ENCODE results near the gene MRTFB. TPM values are rescaled to one million over a fixed set of nuclear protein-coding genes. Genes with fewer than 3 reads are reported as not detected.

The MRTFB gene
- total and polyA plus RNA-seq, 2 experiments from 2014 or later: 13.9 to 22.2 TPM

GRCh38 chr16:14072360-14072759 is 1.2 kb downstream of the MRTFB start:
- Mint-ChIP-seq H3K9me3 (no peaks in the 10 kb centered on the region), H3K4me1 (peaks cover 22% of the 10 kb centered on the region), H3K27me3 (ENCODE audit: insufficient read depth, low read depth, poor library complexity) (peaks cover 7% of the 10 kb centered on the region), H3K27ac (no peak overlapping the region), H3K4me3 (peak overlapping the region; percentile 87), H3K36me3 (ENCODE audit: low read depth) (no peaks in the 10 kb centered on the region)
- Histone ChIP-seq H2AFZ (no peak overlapping the region), H3K9me2 (ENCODE audit: insufficient read depth) (no peaks in the 10 kb centered on the region), H3K27ac (ENCODE audit: low read depth) (no peak overlapping the region), H3K4me3 (peak overlapping the region; percentile 95), H3K4me1 (ENCODE audit: insufficient read depth) (peaks cover 14% of the 10 kb centered on the region), H3K4me2 (peak overlapping the region; percentile 98), H4K20me1 (replicated peaks; ENCODE audit: insufficient read depth) (peaks cover 22% of the 10 kb centered on the region), H3F3A (replicated peaks; ENCODE audit: low read depth) (0 out of 2 replicates have a peak, but pooled peaks cover 7% of the 10 kb centered on the region), H3K79me2 (replicated peaks; ENCODE audit: insufficient read depth) (peaks cover 57% of the 10 kb centered on the region), H3K36me3 (ENCODE audit: insufficient read depth) (no peaks in the 10 kb centered on the region), H3K27me3 (ENCODE audit: insufficient read depth) (no peaks in the 10 kb centered on the region)
- DNase-seq (ENCODE audit: low spot score) (no peak), ATAC-seq (no peak)
- TF ChIP-seq JUNB (IDR thresholded peaks at IDR 0.05; ENCODE audit: unreplicated experiment): no peak
- TF ChIP-seq EZH2 (IDR thresholded peaks at IDR 0.05; ENCODE audit: low read depth, unreplicated experiment): no peak
- TF ChIP-seq REST (IDR thresholded peaks at IDR 0.05; ENCODE audit: unreplicated experiment): no peak
- no peak for TF ChIP-seq ETS1 (IDR thresholded peaks at IDR 0.05)

- Histone ChIP-seq H2AFZ (no peak overlapping the region), H3K9me2 (ENCODE audit: insufficient read depth) (no peaks in the 10 kb centered on the region), H3K27ac (ENCODE audit: low read depth) (no peak overlapping the region), H3K4me1 (ENCODE audit: insufficient read depth) (peaks cover 14% of the 10 kb centered on the region), H3K36me3 (ENCODE audit: insufficient read depth) (no peaks in the 10 kb centered on the region; the same call in 1 of the 2 replicates), H4K20me1 (replicated peaks; ENCODE audit: insufficient read depth) (peaks cover 26% of the 10 kb centered on the region), H3K79me2 (replicated peaks; ENCODE audit: insufficient read depth) (peaks cover 77% of the 10 kb centered on the region), H3F3A (replicated peaks; ENCODE audit: low read depth) (0 out of 2 replicates have a peak, but pooled peaks cover 7% of the 10 kb centered on the region), H3K4me3 (no peak overlapping the region), H3K4me2 (no peak overlapping the region), H3K27me3 (ENCODE audit: insufficient read depth) (no peaks in the 10 kb centered on the region)
- H3K36me3 Mint-ChIP-seq (ENCODE audit: low read depth): peaks cover 2% of the 10 kb centered on the region; the same call in 2 of the 3 replicates
- H3K4me3 Mint-ChIP-seq: no peak overlapping the region
- peaks cover 7% of the 10 kb centered on the region for H3K27me3 Mint-ChIP-seq (ENCODE audit: insufficient read depth, low read depth, poor library complexity)
- ATAC-seq (no peak), DNase-seq (ENCODE audit: low spot score) (no peak)
- no peak overlapping the region for H3K27ac Mint-ChIP-seq
- H3K4me1 Mint-ChIP-seq: peaks cover 25% of the 10 kb centered on the region
- no peaks in the 10 kb centered on the region for H3K9me3 Mint-ChIP-seq
- TF ChIP-seq EZH2phosphoT487 (IDR thresholded peaks at IDR 0.05; ENCODE audit: unreplicated experiment): no peak
- TF ChIP-seq NANOG (IDR thresholded peaks at IDR 0.05; ENCODE audit: borderline replicate concordance): no peak
- TF ChIP-seq ZNF331 (CRISPR knock-in tag; IDR thresholded peaks at IDR 0.05; ENCODE audit: low read depth): no peak
- no peak for TF ChIP-seq ZNF462 (CRISPR knock-in tag; IDR thresholded peaks at IDR 0.05)
- TF ChIP-seq CTCF (conservative IDR thresholded peaks at IDR 0.05; ENCODE audit: low read depth in 2 of 2): no peak
Observed at GRCh38 chr16:14074544-14074943, 3.4 kb downstream of the MRTFB start.
